ENCODE results near the gene MOGAT3. TPM values are rescaled to one million over a fixed set of nuclear protein-coding genes. Genes with fewer than 3 reads are reported as not detected.
A peak's percentile ranks its signal among the peaks of the same experiment; 100 is the strongest.

The MOGAT3 gene
- total and polyA plus RNA-seq, 9 of the 15 experiments (the other 6 are each of a cell fraction or from before 2014, with no cell fraction given): 0.07 to 0.17 (median 0.13) TPM; not detected in 6

DNA sequence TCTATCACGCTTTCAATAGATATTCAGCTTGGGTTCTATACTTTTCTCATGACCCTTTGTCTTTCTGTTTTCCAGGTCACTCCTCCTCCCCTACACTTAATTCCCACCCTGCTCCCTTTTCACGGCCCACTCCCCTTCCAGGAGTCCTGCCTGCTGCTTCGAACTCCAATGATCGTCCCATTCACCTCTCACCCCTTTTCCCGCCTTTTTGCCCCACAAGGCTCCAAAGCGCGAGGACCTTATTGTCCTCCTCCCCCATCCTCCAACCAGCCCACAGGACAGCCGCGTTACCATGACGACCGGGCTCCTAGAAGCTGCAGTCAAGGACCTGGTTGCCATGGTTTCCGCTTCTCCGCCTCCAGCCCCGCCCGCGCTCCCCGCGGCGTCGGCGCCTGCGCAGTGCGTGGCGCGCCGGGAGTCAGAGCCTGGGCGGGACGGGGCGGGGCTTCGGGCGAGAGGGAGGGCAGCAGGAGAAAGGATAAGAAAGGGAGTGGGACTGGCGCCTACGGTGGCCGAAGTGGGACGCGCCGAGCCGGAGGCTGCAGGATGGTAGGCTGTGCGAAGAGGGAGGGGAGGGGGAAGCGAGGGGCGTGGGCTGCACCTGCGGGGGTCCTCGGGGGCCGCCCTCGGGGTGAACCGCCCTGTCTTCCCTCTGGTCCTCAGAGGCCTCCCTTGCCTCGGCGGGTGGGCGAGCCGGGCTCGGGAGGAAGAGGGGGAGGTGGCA is 46.7 kb downstream of the MOGAT3 start, which contains the start of gene AP1S1 (continued):
- no peak for TF ChIP-seq NFYB (IDR thresholded peaks at IDR 0.05; ENCODE audit: extremely low read depth, insufficient read length)
- no peak for TF ChIP-seq ZZZ3 (IDR thresholded peaks at IDR 0.05)
- no peak for TF ChIP-seq ZSCAN29 (IDR thresholded peaks at IDR 0.05)
- peak in 1 of 2 experiments; percentile 96; a peak in 2 of 3 replicates for TF ChIP-seq CBX3 (IDR thresholded peaks at IDR 0.05; ENCODE audit: borderline replicate concordance in 1 of 2, low read length in 2 of 2)
- peak; percentile 98 for TF ChIP-seq MGA (IDR thresholded peaks at IDR 0.05)
- TF ChIP-seq ASH1L (IDR thresholded peaks at IDR 0.05; ENCODE audit: borderline replicate concordance, low read depth, partially characterized antibody): no peak
- no peak for TF ChIP-seq SFPQ (IDR thresholded peaks at IDR 0.05; ENCODE audit: low read depth, low read length)
- TF ChIP-seq ZNF282 (CRISPR knock-in tag; IDR thresholded peaks at IDR 0.05): no peak
- no peak for TF ChIP-seq MAFG (tag; conservative IDR thresholded peaks at IDR 0.05)
- no peak for TF ChIP-seq NFRKB (IDR thresholded peaks at IDR 0.05; ENCODE audit: low read depth)
- peak; percentile 80 for TF ChIP-seq MAX (CRISPR knock-in tag; IDR thresholded peaks at IDR 0.05)
- no peak for TF ChIP-seq KDM4B (IDR thresholded peaks at IDR 0.05; ENCODE audit: borderline replicate concordance in 2 of 2, low read depth in 1 of 2)
- no peak for TF ChIP-seq ZNF830 (CRISPR knock-in tag; IDR thresholded peaks at IDR 0.05)
- TF ChIP-seq HNRNPL (IDR thresholded peaks at IDR 0.05; ENCODE audit: low read depth, low read length): no peak
- TF ChIP-seq HMG20B (CRISPR knock-in tag; IDR thresholded peaks at IDR 0.05): no peak

Data from K562 (cell line).